Measurements from ENCODE around the gene IGF1.
"Not testable (repeated sequence)": the region's sequence is repeated elsewhere in the genome, so short reads cannot be mapped to it uniquely, and the experiment has no call there.

The IGF1 gene

DNA sequence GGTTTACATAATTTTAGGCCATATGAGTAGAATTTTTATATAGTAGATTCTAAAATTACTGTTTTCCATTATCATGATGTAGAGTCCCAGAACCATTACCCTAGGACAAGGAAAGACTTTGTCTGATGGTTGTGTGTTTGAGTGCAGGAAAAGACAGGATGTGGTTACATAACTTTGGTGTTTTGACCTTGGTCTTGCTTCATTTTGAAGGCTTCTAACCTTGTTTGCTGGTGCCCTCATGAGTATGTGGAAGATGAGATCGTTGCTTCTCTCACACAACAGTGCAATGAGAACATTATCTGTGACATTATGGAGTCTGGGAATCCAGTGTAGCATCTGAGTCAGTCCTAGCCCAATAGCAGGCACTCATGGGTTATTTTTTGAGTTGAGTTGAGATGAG, 106.2 kb downstream of the IGF1 start:
- no peak for DNase-seq

GRCh38 chr12:102372087-102372486, 108.3 kb downstream of the IGF1 start:
- DNase-seq, result no peak

- DNase-seq, result no peak
Measured at GRCh38 chr12:102371165-102371564, 109.2 kb downstream of the IGF1 start.

GRCh38 chr12:102369876-102370275, 110.5 kb downstream of the IGF1 start:
- no peak for DNase-seq

DNA sequence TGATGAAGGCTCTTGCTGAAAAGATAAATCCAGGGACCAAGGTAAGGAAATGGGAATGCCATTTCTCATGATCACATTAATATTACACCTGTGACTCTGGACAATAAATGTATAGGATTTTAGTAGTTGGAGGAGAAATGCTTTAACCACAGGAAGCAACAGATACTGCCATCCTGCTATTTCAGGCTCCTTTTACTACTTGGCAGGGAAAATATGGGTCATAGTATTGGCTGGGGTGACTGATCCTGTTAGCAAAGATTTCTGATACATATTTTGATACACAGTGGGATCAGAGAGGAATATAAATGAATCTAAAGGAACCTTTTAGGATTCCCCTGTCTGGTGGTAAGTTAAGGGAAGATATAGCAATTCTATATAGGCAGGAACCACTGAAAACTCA, 115.0 kb downstream of the IGF1 start:
- DNase-seq, result no peak

- DNase-seq, result no peak
Measured at GRCh38 chr12:102364709-102365108, 115.7 kb downstream of the IGF1 start.

DNA sequence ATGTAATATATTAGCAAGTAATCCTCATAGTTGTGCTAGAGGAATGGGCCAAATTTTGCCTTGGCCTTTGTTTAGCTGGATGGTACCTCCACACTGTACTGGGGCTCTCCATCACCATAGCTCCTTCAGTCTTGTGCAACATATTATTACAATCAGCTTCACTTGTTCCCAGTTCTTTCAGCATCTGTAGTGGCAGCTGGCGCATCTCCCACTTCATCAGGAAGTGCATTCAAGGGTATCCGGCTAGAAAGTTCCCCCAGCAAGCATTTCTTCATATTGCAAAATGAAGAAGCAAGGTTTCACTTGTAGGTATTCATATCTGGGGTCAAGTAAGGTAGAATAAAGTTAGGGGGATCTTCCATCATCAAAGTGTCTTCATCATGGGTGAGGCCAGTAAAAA, 123.7 kb downstream of the IGF1 start:
- no peak for DNase-seq

DNA sequence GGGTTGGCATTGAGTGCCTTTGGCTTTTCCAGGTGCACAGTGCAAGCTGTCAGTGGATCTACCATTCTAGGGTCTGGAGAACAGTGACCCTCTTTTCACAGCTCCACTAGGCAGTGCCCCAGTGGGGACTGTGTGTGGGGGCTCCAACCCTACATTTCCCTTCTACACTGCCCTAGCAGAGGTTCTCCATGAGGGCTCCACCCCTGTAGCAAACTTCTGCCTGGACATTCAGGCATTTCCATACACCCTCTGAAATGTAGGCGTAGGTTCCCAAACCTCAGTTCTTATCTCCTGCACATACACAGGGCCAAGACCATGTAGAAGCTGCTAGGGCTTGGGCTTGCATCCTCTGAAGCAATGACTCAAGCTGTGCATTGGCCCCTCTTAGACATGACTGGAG, 126.1 kb downstream of the IGF1 start:
- DNase-seq, result not testable (repeated sequence)

- DNase-seq, result no peak
Measured at GRCh38 chr12:102351322-102351721, 129.0 kb downstream of the IGF1 start.

- no peak for DNase-seq
Measured at GRCh38 chr12:102350070-102350469, 130.3 kb downstream of the IGF1 start.

- no peak for DNase-seq
Measured at GRCh38 chr12:102349079-102349478, 131.3 kb downstream of the IGF1 start.

DNA sequence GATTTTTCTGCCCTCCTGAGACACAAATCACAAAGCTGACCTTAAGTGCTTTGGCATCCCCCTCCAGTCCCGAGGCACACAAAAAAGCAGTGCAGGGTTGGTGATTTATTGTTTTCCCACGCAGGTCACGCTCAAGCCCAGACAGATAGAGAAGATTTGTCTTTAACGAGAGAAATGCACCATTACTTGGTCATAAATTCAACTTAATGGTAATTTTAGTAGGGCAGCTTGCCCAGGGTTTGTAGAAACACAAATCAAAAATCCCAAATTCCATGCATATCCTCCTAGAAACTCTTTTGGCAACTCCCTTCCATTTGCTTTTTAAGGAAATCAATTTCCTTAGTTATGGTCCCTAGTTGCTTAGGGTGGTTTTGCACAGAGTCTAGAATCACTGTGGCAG, 132.6 kb downstream of the IGF1 start:
- no peak for DNase-seq
